HG02981 (cell line): ENCODE results near the gene PRKG1.
"Not testable (repeated sequence)": the region's sequence is repeated elsewhere in the genome, so short reads cannot be mapped to it uniquely, and the experiment has no call there.

Source experiments
- ATAC-seq: cut with Tn5 transposase; IDR thresholded peaks from one replicate; pipeline ENCODE4 v1.9.1; 2021; ENCODE audit warnings: mild to moderate bottlenecking, moderate library complexity; ENCODE audit not compliant: unreplicated experiment

PRKG1 gene

GRCh38 chr10:51313251-51313650, 239.0 kb downstream of the PRKG1 start:
- no peak for ATAC-seq

GRCh38 chr10:51313773-51314478, 239.6 kb downstream of the PRKG1 start:
- no peak for ATAC-seq

GRCh38 chr10:51314481-51314880, 240.2 kb downstream of the PRKG1 start:
- ATAC-seq = no peak

GRCh38 chr10:51318399-51319172, 244.3 kb downstream of the PRKG1 start:
- no peak for ATAC-seq

DNA sequence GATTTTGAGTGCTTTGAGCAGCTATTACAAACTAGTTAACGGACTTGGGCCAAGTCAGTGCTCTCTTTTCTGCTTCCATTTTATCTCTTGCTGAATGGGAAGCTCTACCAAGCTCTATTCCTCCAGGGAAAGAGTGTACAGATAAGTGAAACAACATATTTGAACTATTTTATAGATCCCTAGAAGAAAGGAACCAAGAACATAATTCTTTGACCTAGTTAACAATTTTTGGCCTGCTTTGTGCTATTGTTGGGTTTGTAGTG, 244.8 kb downstream of the PRKG1 start:
- no peak for ATAC-seq

GRCh38 chr10:51321300-51321699, 247.0 kb downstream of the PRKG1 start:
- ATAC-seq = no peak

- no peak for ATAC-seq
Observed at GRCh38 chr10:51321980-51322379, 247.7 kb downstream of the PRKG1 start.

DNA sequence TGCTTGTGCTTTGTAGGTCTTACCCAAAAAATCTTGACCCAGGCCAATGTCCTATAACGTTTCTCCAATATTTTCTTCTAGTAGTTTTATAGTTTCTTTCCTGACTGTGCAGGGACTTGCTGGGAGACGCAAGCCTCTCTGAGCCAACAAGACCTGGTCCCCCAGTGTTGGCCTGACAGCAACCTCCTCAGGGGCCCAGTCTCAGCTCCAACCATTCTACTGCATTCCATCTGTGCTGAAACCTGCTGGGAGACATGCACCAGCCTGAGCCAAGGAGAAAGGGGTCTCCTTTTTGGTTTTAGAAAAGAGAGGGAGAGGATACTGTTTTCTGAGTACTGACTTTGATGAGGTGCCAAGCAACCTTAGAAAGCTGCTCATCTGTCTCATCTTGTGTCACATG, 251.4 kb downstream of the PRKG1 start:
- no peak for ATAC-seq

- no peak for ATAC-seq
Observed at GRCh38 chr10:51326174-51326573, 251.9 kb downstream of the PRKG1 start.

DNA sequence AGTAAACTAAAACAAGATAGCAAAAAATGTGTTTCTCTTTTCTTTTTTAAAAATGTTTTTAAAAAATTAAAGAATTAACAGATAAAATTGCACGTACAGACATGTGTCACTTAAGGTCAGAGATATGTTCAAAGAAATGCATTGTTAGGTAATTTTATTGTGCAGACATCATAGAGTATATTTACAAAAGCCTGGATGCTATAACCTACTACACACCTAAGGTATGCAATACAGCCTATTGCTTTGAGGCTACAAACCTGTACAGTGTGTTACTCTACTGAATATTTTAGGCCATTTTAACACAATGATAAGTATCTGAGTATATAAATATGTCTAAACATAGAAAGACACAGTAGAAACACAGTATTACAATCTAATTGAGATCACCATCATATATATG, 253.1 kb downstream of the PRKG1 start:
- no peak for ATAC-seq

DNA sequence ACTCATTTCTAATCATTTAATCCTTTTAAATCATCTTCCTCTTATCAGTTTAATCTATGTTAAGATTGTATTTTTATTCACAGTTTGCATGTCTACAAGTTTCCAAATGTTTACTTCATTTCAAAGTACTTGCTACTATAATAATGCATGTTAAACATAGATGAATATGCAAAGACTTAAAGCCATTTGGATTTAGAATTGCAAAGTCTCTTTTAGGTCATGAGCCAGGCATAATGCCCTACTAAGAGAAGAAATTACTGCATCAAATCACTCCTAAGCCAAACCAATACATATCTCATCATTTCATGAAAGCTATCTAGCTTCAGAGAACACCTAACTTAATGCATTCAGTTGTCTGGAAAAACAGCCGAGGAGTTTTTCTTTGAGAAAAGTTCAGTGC, 266.1 kb downstream of the PRKG1 start:
- no peak for ATAC-seq

DNA sequence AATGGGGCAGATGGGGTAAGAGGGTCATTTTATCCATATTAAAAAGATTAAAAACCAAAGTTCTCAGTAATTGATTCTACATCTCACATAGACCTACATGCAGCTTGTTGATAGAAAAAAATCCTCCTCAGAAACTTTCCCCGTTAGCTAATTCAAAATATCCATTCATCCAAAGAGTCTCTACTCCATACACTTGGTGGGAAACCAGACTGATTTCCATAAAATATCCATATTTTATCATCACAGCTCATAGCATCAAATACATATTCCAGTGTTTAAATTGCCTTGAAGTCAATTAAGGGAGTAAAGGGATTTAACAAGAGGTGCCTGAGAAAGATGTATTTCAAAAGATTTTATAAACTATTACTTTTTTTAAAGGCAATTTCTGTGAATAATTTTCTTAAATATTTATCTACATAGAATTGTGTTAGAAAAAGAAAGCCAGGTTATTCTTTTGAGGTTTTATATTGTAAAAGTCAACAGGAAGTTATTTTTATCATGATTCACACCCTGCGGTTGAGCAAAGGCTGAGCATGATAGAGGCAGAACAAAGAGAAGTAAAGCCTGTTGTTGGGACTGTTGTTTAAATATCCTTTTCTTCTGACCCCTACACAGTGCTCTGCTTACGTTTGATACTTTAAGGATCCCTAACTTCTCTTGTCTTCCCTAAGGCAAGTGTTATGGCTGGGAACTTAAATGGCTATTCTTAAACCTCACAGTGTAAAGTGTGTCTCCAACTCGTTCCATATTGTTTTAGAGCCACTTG, 266.7 kb downstream of the PRKG1 start:
- ATAC-seq = no peak

GRCh38 chr10:51341745-51342144, 267.5 kb downstream of the PRKG1 start:
- ATAC-seq = not testable (repeated sequence)

- ATAC-seq = no peak
Observed at GRCh38 chr10:51342381-51342780, 268.1 kb downstream of the PRKG1 start.

DNA sequence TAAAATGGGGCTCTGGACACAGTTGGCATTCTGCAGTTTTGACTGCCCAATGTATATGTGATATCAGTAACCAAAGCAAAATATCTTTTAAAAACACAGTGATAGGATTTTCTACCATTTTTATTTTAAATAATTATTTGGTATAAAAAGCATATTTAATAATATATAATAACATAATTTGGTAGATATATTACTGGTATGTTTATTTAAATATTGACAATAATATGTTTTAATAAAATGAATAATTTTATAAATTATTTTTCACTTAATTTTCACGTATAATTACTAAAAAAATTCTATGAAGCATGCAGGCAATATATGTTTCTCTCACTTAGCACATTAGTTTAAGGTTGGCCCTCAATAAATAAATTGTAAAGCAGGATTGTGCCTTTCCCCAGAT, 269.1 kb downstream of the PRKG1 start:
- ATAC-seq = no peak

- no peak for ATAC-seq
Observed at GRCh38 chr10:51344371-51344770, 270.1 kb downstream of the PRKG1 start.

DNA sequence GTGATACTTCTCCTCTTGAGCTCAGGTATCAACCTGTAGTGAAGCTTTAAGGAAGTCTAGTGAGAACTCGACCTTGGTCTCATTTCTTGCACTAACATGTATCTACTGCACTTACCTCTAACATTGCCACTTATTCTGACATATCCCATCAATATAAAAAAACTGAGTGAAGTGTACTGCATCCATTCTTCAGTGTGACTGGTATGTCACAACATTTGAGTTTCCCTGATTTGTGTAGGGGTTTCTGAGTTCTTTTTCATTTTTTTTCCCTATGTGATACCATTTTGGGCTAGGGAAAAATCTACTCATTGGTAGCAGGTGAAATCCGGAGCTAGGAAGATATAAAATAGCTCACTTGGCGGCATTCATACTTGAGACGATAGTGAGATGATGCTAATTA, 274.3 kb downstream of the PRKG1 start:
- ATAC-seq = no peak

GRCh38 chr10:51357170-51357569, 282.9 kb downstream of the PRKG1 start:
- ATAC-seq = no peak

- no peak for ATAC-seq
Observed at GRCh38 chr10:51358227-51358626, 283.9 kb downstream of the PRKG1 start.

- no peak for ATAC-seq
Observed at GRCh38 chr10:51363415-51363814, 289.1 kb downstream of the PRKG1 start.

- ATAC-seq = no peak
Observed at GRCh38 chr10:51364674-51365073, 290.4 kb downstream of the PRKG1 start.

DNA sequence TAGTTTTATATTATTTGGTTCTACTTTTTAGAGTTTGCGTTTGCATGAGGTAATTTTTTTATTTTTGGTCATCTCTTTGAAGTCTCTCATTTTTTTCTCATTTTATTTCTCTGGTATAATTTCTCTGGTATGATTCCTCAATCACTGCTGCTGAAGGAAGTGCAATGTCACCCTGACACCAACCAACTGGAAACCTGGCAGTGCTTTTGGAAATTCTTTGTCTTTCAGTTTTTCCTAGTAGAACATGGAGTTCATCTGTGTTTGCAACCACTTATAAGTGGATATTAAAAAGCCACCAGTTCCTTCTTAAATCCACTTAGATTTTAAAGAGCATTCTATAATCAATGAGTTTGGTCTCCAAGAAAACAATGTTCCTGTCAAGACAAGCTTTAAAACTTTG, 291.8 kb downstream of the PRKG1 start:
- ATAC-seq = no peak
